Astrocyte (in vitro differentiated cells and primary cell): ENCODE measurements around the gene AHDC1. TPM values are rescaled to one million over a fixed set of nuclear protein-coding genes. Genes with fewer than 3 reads are reported as not detected.
"Not testable (repeated sequence)": the region's sequence is repeated elsewhere in the genome, so short reads cannot be mapped to it uniquely, and the experiment has no call there.

ENCODE experiments used
- DNase-seq: peaks from one replicate; pipeline ENCODE4 v3.0.0-alpha.2; 2010; ENCODE audit warnings: low read depth
- FAIRE-seq: peaks from 2 replicates; lab custom pipeline; 2011; peaks lifted over from hg19 to GRCh38; lab: Jason Lieb, UNC
- H2AFZ ChIP-seq: 2 replicates; pipeline ENCODE4 v1.6.0; 2012; ENCODE audit warnings: low read depth, low read length, inconsistent platforms
- H3K27ac ChIP-seq: 2 replicates; pipeline ENCODE4 v1.5.1; 2011; ENCODE audit warnings: low read depth, low read length, inconsistent platforms
- H3K27me3 ChIP-seq: 2 replicates; pipeline ENCODE4 v1.6.0; 2011; ENCODE audit warnings: low read length, inconsistent platforms; ENCODE audit not compliant: insufficient read depth
- H3K36me3 ChIP-seq: 2 replicates; pipeline ENCODE4 v1.5.1; 2011; ENCODE audit warnings: low read length, inconsistent platforms; ENCODE audit not compliant: insufficient read depth
- H3K4me1 ChIP-seq: 2 replicates; pipeline ENCODE4 v1.5.1; 2011; ENCODE audit warnings: low read length, inconsistent platforms; ENCODE audit not compliant: insufficient read depth
- H3K4me2 ChIP-seq: 2 replicates; pipeline ENCODE4 v1.6.0; 2012; ENCODE audit warnings: low read length, inconsistent platforms
- H3K4me3 ChIP-seq: 2 replicates; pipeline ENCODE4 v1.5.1; 2011; ENCODE audit warnings: low read depth, mild to moderate bottlenecking, low read length, inconsistent platforms; ENCODE audit not compliant: insufficient read depth
- H3K79me2 ChIP-seq: 2 replicates; pipeline ENCODE4 v1.6.0; 2012; ENCODE audit warnings: mild to moderate bottlenecking, low read length, inconsistent platforms; ENCODE audit not compliant: insufficient read depth
- H3K9ac ChIP-seq: 2 replicates; pipeline ENCODE4 v1.6.0; 2012; ENCODE audit warnings: mild to moderate bottlenecking, low read length, inconsistent platforms
- H3K9me3 ChIP-seq: 2 replicates; pipeline ENCODE4 v1.5.1; 2012; ENCODE audit warnings: low read depth, mild to moderate bottlenecking, low read length, inconsistent platforms; ENCODE audit not compliant: insufficient read depth
- H4K20me1 ChIP-seq: 2 replicates; pipeline ENCODE4 v1.6.0; 2012; ENCODE audit warnings: low read length, inconsistent platforms; ENCODE audit not compliant: insufficient read depth
- H3K27ac Mint-ChIP-seq: one replicate; pipeline ENCODE4 v1.8.0; 2021; ENCODE audit warnings: mild to moderate bottlenecking, mixed read lengths; ENCODE audit not compliant: unreplicated experiment
- H3K27me3 Mint-ChIP-seq: one replicate; pipeline ENCODE4 v1.8.0; 2021; ENCODE audit warnings: low read depth, mixed read lengths; ENCODE audit not compliant: unreplicated experiment
- H3K36me3 Mint-ChIP-seq: one replicate; pipeline ENCODE4 v1.8.0; 2021; ENCODE audit warnings: low read depth, mixed read lengths; ENCODE audit not compliant: unreplicated experiment
- H3K4me1 Mint-ChIP-seq: one replicate; pipeline ENCODE4 v1.8.0; 2021; ENCODE audit warnings: low read depth, mixed read lengths; ENCODE audit not compliant: unreplicated experiment
- H3K4me3 Mint-ChIP-seq: one replicate; pipeline ENCODE4 v1.8.0; 2021; ENCODE audit warnings: mild to moderate bottlenecking, moderate library complexity, mixed read lengths; ENCODE audit not compliant: unreplicated experiment
- H3K9me3 Mint-ChIP-seq: one replicate; pipeline ENCODE4 v1.8.0; 2021; ENCODE audit warnings: mild to moderate bottlenecking, mixed read lengths; ENCODE audit not compliant: unreplicated experiment
- EZH2 ChIP-seq: IDR thresholded peaks from 2 replicates; pipeline ENCODE4 v1.6.1; 2012; ENCODE audit warnings: mild to moderate bottlenecking, low read length, inconsistent platforms; ENCODE audit not compliant: insufficient read depth
- total RNA-seq: library from RNA; stranded (reverse); gene quantifications from 2 replicates; pipeline ENCODE4 v1.2.1, GENCODE V29; 2021
- TF ChIP-seq, protein P1 (sequence below): IDR thresholded peaks from 2 replicates; pipeline ENCODE4 v1.5.1; 2011; ENCODE audit warnings: low read depth, mild to moderate bottlenecking, inconsistent platforms, low read length, moderate library complexity; ENCODE audit not compliant: insufficient read depth

The AHDC1 gene
- total RNA-seq, 1 donor from 2014 or later: 75.7 TPM

DNA sequence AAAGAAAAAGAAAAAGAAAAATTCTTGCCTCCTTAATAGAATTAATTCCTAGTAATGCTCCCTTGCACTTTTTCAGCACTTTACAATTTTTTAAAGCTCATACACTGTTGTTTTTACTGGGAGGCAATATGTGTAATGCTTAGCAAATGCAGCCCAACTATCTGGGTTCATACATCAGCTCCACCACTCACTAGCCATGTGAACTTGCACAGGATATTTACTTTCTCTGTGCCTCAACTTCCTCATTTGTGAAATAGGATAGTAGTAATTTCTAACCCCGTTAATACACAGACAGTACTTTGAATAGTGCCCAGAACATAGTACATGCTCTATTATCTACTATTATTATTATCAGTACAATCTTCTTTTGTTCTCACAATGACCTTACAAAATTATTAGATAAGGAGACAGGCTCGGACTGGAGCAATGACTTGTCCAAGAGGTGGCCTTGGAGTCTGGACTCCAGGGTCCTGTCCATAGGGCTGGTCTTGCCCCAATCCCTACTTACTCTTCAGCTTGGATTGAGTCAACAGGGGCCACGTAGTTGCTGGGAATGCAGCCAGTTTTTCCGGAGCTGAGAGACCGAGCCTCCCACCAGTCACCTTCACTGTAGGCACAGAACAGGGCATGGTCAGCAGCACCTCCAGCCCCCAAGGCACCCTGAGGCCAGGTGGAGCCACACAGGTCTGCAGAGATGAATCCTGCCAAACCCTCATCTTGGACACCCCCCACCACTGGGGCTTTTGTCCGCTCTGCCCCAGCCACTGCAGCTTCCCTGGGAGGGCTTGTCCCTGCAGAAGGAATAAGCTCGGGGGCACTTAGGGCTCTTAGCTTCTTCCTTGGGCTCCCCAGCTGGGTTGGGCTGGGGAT is 17.3 kb upstream of the AHDC1 start:
- Histone ChIP-seq H3K4me2 (no peak overlapping the region), H4K20me1 (no peaks in the 10 kb centered on the region), H3K79me2 (no peaks in the 10 kb centered on the region), H3K4me3 (no peak overlapping the region), H3K9ac (no peak overlapping the region), H3K9me3 (no peaks in the 10 kb centered on the region), H3K27me3 (peaks cover 3% of the 10 kb centered on the region), H3K4me1 (peaks cover 6% of the 10 kb centered on the region), H3K27ac (no peak overlapping the region), H2AFZ (peak overlapping the region; percentile 41), H3K36me3 (no peaks in the 10 kb centered on the region)
- DNase-seq (peak; percentile 40), FAIRE-seq (no peak)
- Mint-ChIP-seq H3K27me3 (peaks cover 34% of the 10 kb centered on the region), H3K9me3 (peaks cover 3% of the 10 kb centered on the region), H3K27ac (no peak overlapping the region), H3K4me3 (no peak overlapping the region), H3K4me1 (peaks cover 1% of the 10 kb centered on the region), H3K36me3 (peaks cover 2% of the 10 kb centered on the region)
- TF ChIP-seq, protein P1, sequence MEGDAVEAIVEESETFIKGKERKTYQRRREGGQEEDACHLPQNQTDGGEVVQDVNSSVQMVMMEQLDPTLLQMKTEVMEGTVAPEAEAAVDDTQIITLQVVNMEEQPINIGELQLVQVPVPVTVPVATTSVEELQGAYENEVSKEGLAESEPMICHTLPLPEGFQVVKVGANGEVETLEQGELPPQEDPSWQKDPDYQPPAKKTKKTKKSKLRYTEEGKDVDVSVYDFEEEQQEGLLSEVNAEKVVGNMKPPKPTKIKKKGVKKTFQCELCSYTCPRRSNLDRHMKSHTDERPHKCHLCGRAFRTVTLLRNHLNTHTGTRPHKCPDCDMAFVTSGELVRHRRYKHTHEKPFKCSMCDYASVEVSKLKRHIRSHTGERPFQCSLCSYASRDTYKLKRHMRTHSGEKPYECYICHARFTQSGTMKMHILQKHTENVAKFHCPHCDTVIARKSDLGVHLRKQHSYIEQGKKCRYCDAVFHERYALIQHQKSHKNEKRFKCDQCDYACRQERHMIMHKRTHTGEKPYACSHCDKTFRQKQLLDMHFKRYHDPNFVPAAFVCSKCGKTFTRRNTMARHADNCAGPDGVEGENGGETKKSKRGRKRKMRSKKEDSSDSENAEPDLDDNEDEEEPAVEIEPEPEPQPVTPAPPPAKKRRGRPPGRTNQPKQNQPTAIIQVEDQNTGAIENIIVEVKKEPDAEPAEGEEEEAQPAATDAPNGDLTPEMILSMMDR: no peak
- no peak for TF ChIP-seq EZH2

DNA sequence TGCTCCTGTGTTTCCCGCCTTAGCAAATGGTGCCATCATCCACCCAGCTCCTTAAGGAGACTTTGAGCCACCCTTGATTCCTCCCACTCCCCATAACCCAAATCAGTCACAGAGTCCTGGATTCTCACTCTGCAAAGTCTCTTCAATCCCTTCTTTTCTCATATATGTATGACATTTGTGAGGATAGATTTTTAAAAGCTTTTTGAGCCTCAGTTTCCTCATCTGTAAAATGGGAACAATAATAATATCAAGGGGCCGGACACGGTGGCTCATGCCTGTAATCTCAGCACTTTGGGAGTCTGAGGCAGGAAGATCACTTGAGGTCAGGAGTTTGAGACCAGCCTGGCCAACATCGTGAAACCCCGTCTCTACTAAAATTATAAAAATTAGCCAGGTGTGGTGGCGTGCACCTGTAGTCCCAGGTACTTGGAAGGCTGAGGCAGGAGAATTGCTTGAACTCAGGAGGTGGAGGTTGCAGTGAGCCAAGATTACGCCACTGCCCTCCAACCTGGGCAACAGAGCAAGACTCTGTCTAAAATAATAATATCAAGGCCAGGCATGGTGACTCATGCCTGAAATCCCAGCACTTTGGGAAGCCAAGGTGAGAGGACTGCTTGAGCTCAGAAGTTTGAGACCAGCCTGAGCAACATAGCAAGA is 16.0 kb upstream of the AHDC1 start:
- FAIRE-seq, H4K20me1 ChIP-seq, H3K4me3 ChIP-seq, H2AFZ ChIP-seq, H3K9me3 Mint-ChIP-seq, H3K4me1 Mint-ChIP-seq, DNase-seq, H3K36me3 ChIP-seq, H3K79me2 ChIP-seq, H3K27me3 ChIP-seq, H3K4me1 ChIP-seq, H3K27ac ChIP-seq, H3K9ac ChIP-seq, H3K36me3 Mint-ChIP-seq, H3K4me3 Mint-ChIP-seq, H3K27ac Mint-ChIP-seq, H3K9me3 ChIP-seq, H3K4me2 ChIP-seq: not testable (repeated sequence)
- H3K27me3 Mint-ChIP-seq: peaks cover 39% of the 10 kb centered on the region

DNA sequence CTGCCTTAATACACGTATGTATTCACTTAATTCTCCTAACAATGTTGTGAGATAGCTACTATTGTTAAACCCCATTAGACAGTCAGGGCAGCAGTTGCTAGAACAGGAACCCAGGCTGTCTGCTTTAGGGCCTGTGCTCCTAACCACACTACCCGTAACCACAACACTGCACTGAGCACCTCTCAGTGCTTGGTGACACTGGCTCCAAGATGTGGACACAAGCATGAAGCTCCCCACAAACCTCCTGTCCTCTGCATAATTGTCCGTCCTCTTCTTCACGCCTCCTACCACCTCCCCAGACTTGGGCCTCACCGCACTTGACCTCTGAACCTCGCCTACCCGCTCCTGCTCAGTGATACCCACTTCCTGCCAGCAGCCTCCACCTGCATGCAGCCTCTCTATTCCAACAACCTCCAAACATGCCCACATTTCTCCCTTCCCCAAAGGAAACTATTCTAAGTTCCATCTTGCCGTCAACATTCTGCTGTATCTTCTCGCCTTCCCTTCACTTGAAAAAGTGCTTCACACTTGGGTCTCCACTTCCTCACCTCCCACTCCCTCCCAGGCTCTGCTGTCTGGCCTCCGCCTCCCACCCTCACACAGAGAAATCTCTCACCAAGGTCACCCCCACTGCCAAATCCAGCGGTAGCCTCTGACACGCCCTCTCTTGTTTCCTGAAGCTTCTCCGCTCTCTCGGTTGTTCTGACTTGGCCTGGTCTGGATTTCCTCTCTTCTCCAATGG is 14.6 kb upstream of the AHDC1 start:
- Histone ChIP-seq H3K4me2 (no peak overlapping the region), H3K9me3 (no peaks in the 10 kb centered on the region), H3K9ac (no peak overlapping the region), H4K20me1 (no peaks in the 10 kb centered on the region), H3K27ac (no peak overlapping the region), H3K79me2 (no peaks in the 10 kb centered on the region), H3K27me3 (no peaks in the 10 kb centered on the region), H2AFZ (no peak overlapping the region), H3K36me3 (no peaks in the 10 kb centered on the region), H3K4me1 (peaks cover 6% of the 10 kb centered on the region), H3K4me3 (no peak overlapping the region)
- Mint-ChIP-seq H3K4me1 (peaks cover 1% of the 10 kb centered on the region), H3K4me3 (no peak overlapping the region), H3K9me3 (peaks cover 4% of the 10 kb centered on the region), H3K27me3 (peaks cover 47% of the 10 kb centered on the region), H3K27ac (no peak overlapping the region), H3K36me3 (peaks cover 2% of the 10 kb centered on the region)
- DNase-seq: no peak
- no peak for FAIRE-seq
- TF ChIP-seq, protein P1: no peak
- TF ChIP-seq EZH2: no peak
